Subcutaneous adipose tissue (tissue), 4 donors: ENCODE measurements around the gene PSPH. TPM values are rescaled to one million over a fixed set of nuclear protein-coding genes. Genes with fewer than 3 reads are reported as not detected.

Source experiments
- CTCF ChIP-seq: fragments of 450-650 bp; IDR thresholded peaks from one replicate; pipeline ENCODE4 v1.5.1; 2016; ENCODE audit warnings: low read depth, mild to moderate bottlenecking, control low read depth, antibody characterized with exemption, moderate library complexity
- total RNA-seq, 4 donors: library from RNA; depleted of rRNA; stranded (reverse); fragments of >200 nt; gene quantifications; one replicate each; pipeline ENCODE4 v1.1.0, GENCODE V29; 2016

Gene PSPH
- total RNA-seq, 4 donors from 2014 or later = 11.2 to 23.0 (median 13.2) TPM

GRCh38 chr7:55983537-55983936 lies 67.7 kb downstream of the PSPH start:
- no peak for TF ChIP-seq CTCF

- TF ChIP-seq CTCF = no peak
These were observed 71.0 kb downstream of the PSPH start for GRCh38 chr7:55980266-55980665.

- no peak for TF ChIP-seq CTCF
These were observed 73.4 kb downstream of the PSPH start for GRCh38 chr7:55977831-55978230.

- TF ChIP-seq CTCF = no peak
These were observed 75.1 kb downstream of the PSPH start for GRCh38 chr7:55975988-55976633.

- TF ChIP-seq CTCF = no peak
These were observed 77.4 kb downstream of the PSPH start for GRCh38 chr7:55973747-55974250.

- TF ChIP-seq CTCF = no peak
These were observed 80.3 kb downstream of the PSPH start for GRCh38 chr7:55970978-55971377.

- TF ChIP-seq CTCF = no peak
These were observed 80.7 kb downstream of the PSPH start for GRCh38 chr7:55970561-55970960.
